GM13976 (cell line): Measurements from ENCODE around the gene CDAN1.
A peak's percentile ranks its signal among the peaks of the same experiment; 100 is the strongest.

Source experiments
- DNase-seq: peaks from one replicate; pipeline ENCODE4 v3.0.0; 2012; ENCODE audit warnings: low spot score
- in situ Hi-C: fragments of 300-500 bp; cut with MboI; formaldehyde crosslinking; loops from one replicate; pipeline ENCODE4 v1.12.0; 2022; ENCODE audit warnings: low sequenced_read_pairs, mixed read lengths, inconsistent platforms; ENCODE audit not compliant: unreplicated experiment
- TF ChIP-seq, protein P1 (sequence below): IDR thresholded peaks from 2 replicates; pipeline ENCODE4 v1.5.1; 2012; ENCODE audit warnings: borderline replicate concordance, mild to moderate bottlenecking; ENCODE audit not compliant: insufficient read depth; ENCODE audit errors: extremely low read depth, missing control alignments, control extremely low read depth

CDAN1 gene

DNA sequence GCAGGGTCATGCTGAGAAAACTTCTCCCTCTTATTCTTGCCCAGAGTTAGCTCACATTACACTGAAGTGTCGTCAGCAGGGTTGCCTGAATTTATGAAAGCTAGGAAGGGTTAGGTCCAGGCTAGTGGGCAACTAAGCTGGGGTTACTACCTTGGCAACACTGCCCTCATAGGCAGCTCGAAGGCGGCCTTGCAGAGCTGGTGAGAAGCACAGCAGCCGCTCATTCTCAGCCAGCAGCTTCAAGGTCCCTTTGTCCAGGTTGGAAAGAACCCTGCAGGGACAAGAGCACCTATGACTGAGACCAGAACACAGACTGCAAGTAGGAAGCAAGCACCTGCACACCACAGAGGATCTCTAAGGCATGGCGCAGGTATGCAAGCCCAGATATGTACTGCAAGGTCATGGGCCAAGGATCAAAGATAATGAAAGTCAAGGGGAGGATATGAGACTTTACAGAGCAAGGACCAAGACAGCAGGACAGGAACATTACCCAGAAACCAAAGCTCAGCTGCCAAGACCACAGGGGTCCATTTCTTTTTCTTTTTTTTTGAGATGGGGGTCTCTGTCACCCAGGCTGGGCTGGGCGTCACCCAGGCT is 2.8 kb downstream of the CDAN1 start:
- in situ Hi-C loops: no loop called here
- DNase-seq: peak; percentile 55
- TF ChIP-seq, protein P1, sequence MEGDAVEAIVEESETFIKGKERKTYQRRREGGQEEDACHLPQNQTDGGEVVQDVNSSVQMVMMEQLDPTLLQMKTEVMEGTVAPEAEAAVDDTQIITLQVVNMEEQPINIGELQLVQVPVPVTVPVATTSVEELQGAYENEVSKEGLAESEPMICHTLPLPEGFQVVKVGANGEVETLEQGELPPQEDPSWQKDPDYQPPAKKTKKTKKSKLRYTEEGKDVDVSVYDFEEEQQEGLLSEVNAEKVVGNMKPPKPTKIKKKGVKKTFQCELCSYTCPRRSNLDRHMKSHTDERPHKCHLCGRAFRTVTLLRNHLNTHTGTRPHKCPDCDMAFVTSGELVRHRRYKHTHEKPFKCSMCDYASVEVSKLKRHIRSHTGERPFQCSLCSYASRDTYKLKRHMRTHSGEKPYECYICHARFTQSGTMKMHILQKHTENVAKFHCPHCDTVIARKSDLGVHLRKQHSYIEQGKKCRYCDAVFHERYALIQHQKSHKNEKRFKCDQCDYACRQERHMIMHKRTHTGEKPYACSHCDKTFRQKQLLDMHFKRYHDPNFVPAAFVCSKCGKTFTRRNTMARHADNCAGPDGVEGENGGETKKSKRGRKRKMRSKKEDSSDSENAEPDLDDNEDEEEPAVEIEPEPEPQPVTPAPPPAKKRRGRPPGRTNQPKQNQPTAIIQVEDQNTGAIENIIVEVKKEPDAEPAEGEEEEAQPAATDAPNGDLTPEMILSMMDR: no peak

DNA sequence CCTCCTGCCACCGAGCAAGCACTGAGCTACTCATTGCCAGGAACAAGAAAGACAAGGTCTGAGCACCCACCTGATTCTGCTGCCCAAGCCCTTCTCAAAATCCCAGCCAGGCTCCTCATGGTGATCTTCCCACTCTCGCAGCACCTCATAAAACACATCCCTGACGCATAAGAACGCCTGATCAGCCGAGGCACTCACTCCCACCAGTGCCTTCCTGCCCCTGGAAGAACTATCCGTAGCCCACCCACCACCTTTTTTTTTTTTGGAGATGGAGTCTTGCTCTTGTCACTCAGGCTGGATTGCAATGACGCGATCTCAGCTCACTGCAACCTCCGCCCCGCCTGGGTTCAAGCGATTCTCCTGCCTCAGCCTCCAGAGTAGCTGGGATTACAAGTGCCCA is 3.9 kb downstream of the CDAN1 start:
- TF ChIP-seq, protein P1: no peak
- no peak for DNase-seq
- in situ Hi-C loops: no loop called here

DNA sequence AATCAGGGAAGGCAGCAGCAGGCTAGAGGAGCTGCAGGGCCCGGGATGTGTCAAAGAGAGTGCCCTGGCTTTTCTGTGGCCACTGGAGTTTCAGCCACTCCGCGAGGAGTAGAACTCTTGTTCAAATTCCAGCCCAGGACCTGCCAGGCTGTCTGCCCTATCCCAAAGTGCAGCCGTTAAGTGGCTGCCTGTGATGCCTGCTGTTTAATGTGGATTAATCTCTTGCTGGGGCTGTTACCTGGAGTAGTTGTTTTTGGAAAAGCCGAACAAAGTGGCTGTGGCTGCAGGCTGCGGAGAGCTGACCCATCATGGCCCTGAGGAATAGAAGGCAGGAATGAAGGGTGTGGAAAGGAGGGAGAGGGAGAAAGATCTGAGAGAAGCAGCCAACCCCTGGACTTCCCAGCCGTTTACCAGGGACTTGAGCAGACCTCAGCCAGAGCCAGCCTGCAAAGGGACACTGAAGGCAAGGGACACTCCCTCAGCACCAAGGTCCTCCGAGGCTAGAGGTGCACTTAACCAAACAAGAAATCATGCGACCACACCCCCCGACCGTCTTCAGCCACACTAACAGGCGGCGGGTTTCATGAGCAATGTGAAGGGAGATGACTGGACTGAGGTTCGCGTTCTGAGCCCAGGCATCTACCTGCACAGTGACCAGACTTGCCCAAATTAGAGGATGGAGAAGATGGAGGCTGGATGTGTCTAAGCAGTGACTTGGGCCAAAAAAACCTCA is 4.7 kb downstream of the CDAN1 start:
- in situ Hi-C loops: no loop called here
- TF ChIP-seq, protein P1: no peak
- DNase-seq: peak; percentile 16

DNA sequence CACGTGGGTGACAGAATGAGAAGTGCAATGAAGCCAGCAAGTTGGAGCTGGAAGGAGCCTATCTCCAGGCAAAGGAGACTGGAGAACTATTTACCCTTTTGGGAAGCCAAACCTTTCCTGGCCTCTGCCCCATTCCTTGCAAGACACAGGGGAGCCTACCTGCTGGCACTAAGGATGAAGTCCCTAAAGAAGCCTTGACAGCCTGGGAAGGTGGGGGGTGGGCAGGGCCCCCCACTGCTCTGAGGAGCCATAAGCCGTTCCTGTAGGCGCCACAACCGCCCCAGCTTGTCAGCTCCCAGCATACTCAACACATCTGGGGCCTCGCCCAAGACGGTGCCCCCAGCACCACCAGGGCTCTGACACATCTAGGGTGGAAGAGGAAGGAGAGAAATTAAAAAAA is 5.5 kb downstream of the CDAN1 start:
- TF ChIP-seq, protein P1: no peak
- DNase-seq: peak; percentile 16
- in situ Hi-C loops: no loop called here

DNA sequence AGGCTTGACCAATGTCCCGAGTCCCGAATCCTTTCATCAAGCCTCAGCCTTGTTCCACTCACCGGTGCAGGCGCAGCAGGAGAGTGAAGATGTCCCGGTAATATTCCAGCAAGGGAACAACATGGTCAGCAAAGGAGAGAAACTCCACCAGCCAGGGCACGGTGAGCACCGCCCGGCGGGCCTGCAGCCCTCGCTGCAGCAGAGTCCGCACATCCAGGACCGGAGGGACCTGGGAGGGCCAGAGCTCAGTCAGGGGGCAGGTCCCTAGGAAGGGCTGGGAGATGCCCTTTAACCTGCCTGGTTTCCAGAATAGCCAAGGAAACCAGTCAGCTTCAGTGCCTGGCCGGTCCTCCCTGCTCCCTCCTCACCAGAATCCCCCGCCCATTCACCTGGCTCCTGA is 6.4 kb downstream of the CDAN1 start:
- TF ChIP-seq, protein P1: no peak
- in situ Hi-C loops: no loop called here
- DNase-seq: peak; percentile 28

DNA sequence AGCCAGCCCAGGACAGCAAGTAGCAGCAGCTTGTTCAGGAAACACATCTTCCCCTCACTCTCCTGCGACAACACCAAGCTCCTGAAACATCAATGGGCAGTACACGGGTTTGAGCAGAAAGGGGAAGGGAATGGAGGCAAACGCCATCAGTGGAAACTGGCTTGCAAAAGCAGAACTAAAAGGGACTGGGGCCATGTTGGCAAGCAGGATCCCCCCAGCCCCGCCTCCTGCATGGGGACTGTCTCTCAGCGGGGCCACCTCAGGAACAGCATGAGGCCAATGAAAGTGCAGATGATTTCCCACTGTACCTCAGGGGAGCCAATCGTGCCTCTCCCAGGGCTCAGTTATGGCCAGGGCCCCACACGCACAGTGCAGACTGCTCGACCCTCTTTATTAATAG is 6.8 kb downstream of the CDAN1 start:
- TF ChIP-seq, protein P1: no peak
- in situ Hi-C loops: no loop called here

DNA sequence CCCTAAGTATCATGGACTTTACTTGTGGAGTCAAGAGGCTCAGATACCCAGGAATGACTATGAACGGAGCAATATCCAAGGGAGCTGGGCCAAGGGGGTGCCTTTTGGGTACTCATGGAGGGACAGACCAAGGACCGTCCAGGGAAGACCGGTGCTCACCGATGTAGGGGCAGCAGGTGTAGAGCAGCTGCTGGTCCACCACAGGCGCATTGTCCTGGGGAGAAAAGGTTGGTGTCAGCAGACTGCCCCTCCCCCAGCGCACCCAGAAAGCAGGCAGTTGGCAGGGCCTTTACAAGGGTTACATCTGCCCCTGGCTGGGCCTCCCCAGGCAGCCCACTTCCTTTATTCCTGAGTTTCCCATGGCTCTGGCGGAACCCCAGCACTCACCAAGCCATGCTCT is 7.5 kb downstream of the CDAN1 start:
- TF ChIP-seq, protein P1: no peak
- in situ Hi-C loops: no loop called here
- DNase-seq: peak; percentile 27

More for the DNA sequence above, 6.8 kb downstream of the CDAN1 start:
- peak; percentile 26 for DNase-seq
